RWPE2 (cell line): ENCODE measurements around the gene C17orf67.

Experiments
- ATAC-seq: fragments of 200-7000 bp; cut with Tn5 transposase; 3 replicates; pipeline ENCODE4 v1.9.1; 2021; ENCODE audit warnings: low read depth
- DNase-seq: peaks from one replicate; pipeline ENCODE4 v3.0.0-alpha.2; 2020; ENCODE audit warnings: low spot score
- H3K27ac ChIP-seq: fragments of 450-650 bp; 2 replicates; pipeline ENCODE4 v1.5.1; 2017; ENCODE audit warnings: mild to moderate bottlenecking; ENCODE audit not compliant: poor library complexity, severe bottlenecking
- H3K27me3 ChIP-seq: fragments of 250-450 bp; sonication (Bioruptor Pico); 2 replicates; pipeline ENCODE4 v1.5.1; 2021; ENCODE audit warnings: mild to moderate bottlenecking, moderate library complexity; ENCODE audit not compliant: insufficient read depth, poor library complexity, severe bottlenecking
- H3K36me3 ChIP-seq: fragments of 250-450 bp; sonication (Bioruptor Pico); 2 replicates; pipeline ENCODE4 v1.5.1; 2020; ENCODE audit warnings: low read depth, mild to moderate bottlenecking, moderate library complexity
- H3K4me1 ChIP-seq: fragments of 250-450 bp; sonication (Bioruptor Pico); 2 replicates; pipeline ENCODE4 v1.5.1; 2021; ENCODE audit warnings: mild to moderate bottlenecking, moderate library complexity; ENCODE audit not compliant: insufficient read depth, poor library complexity, severe bottlenecking
- H3K4me3 ChIP-seq: fragments of 250-450 bp; sonication (Bioruptor Pico); 2 replicates; pipeline ENCODE4 v1.5.1; 2021; ENCODE audit warnings: mild to moderate bottlenecking, moderate library complexity; ENCODE audit not compliant: severe bottlenecking
- H3K9me3 ChIP-seq: fragments of 250-450 bp; sonication (Bioruptor Pico); 2 replicates; pipeline ENCODE4 v1.5.1; 2021; ENCODE audit warnings: mild to moderate bottlenecking, moderate library complexity; ENCODE audit not compliant: severe bottlenecking
- CTCF ChIP-seq: fragments of 450-650 bp; IDR thresholded peaks from one replicate; pipeline ENCODE4 v1.5.1; 2017; ENCODE audit warnings: mild to moderate bottlenecking, moderate library complexity; ENCODE audit not compliant: poor library complexity, severe bottlenecking

The C17orf67 gene

GRCh38 chr17:56793957-56794356 is 39.8 kb downstream of the C17orf67 start:
- Histone ChIP-seq H3K9me3 (no peaks in the 10 kb centered on the region), H3K4me1 (no peaks in the 10 kb centered on the region), H3K27ac (no peak overlapping the region), H3K36me3 (no peaks in the 10 kb centered on the region), H3K27me3 (no peaks in the 10 kb centered on the region), H3K4me3 (no peak overlapping the region)
- DNase-seq (no peak), ATAC-seq (no peak)
- TF ChIP-seq CTCF, result no peak

GRCh38 chr17:56793531-56793930 is 40.2 kb downstream of the C17orf67 start:
- TF ChIP-seq CTCF, result no peak
- Histone ChIP-seq H3K27me3 (no peaks in the 10 kb centered on the region), H3K36me3 (no peaks in the 10 kb centered on the region), H3K4me1 (no peaks in the 10 kb centered on the region), H3K27ac (no peak overlapping the region), H3K9me3 (no peaks in the 10 kb centered on the region), H3K4me3 (no peak overlapping the region)
- DNase-seq (no peak), ATAC-seq (no peak)

DNA sequence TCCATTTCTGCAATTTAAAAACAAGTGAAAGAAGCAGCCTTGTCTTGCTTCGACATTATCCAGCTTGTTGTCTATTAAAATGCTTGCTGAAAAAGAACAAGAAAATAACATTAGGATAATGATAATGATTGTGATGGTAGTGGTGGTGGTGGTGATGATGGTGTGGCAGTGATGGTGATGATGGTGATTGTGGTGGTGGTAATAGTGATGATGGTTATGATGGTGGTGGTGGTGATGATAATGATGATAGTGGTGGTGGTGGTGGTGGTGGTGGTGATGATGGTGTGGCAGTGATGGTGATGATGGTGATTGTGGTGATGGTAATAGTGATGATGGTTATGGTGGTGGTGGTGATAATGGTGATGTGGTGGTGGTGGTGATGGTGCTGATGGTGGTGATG is 41.5 kb downstream of the C17orf67 start:
- ATAC-seq (no peak), DNase-seq (no peak)
- no peak overlapping the region for H3K4me3 ChIP-seq
- no peaks in the 10 kb centered on the region for H3K9me3 ChIP-seq
- no peak overlapping the region for H3K27ac ChIP-seq
- no peaks in the 10 kb centered on the region for H3K36me3 ChIP-seq
- no peak for TF ChIP-seq CTCF
- no peaks in the 10 kb centered on the region for H3K27me3 ChIP-seq
- H3K4me1 ChIP-seq, result peaks cover 5% of the 10 kb centered on the region

GRCh38 chr17:56786989-56787482 is 46.7 kb downstream of the C17orf67 start:
- no peaks in the 10 kb centered on the region for H3K36me3 ChIP-seq
- H3K27ac ChIP-seq, result peak overlapping the region; percentile 85
- no peak overlapping the region for H3K4me3 ChIP-seq
- no peaks in the 10 kb centered on the region for H3K9me3 ChIP-seq
- TF ChIP-seq CTCF, result no peak
- DNase-seq (peak; percentile 87), ATAC-seq (peak; percentile 97)
- no peaks in the 10 kb centered on the region for H3K27me3 ChIP-seq
- H3K4me1 ChIP-seq, result peaks cover 32% of the 10 kb centered on the region

- TF ChIP-seq CTCF, result no peak
- H3K27me3 ChIP-seq, result no peaks in the 10 kb centered on the region
- DNase-seq (no peak), ATAC-seq (no peak)
- H3K9me3 ChIP-seq, result no peaks in the 10 kb centered on the region
- H3K4me1 ChIP-seq, result peaks cover 32% of the 10 kb centered on the region
- peak overlapping the region; percentile 85 for H3K27ac ChIP-seq
- H3K36me3 ChIP-seq, result no peaks in the 10 kb centered on the region
- H3K4me3 ChIP-seq, result no peak overlapping the region
Measured at GRCh38 chr17:56785997-56786680, 47.6 kb downstream of the C17orf67 start.
